Measurements from ENCODE around the gene RBM4B. TPM values are rescaled to one million over a fixed set of nuclear protein-coding genes. Genes with fewer than 3 reads are reported as not detected.

Gene RBM4B
- total RNA-seq, 1 donor = 19.2 TPM

GRCh38 chr11:66717925-66718319, 40.2 kb upstream of the RBM4B start:
- no peak overlapping the region for H2AFZ ChIP-seq (ENCODE audit: low read length)
- H3K4me3 ChIP-seq (ENCODE audit: insufficient read depth, low read length) = no peak overlapping the region
- no peaks in the 10 kb centered on the region for H4K20me1 ChIP-seq (ENCODE audit: insufficient read depth, low read length)
- DNase-seq (ENCODE audit: insufficient read length, low spot score, missing footprints) = peak; percentile 42
- H3K36me3 ChIP-seq (ENCODE audit: insufficient read depth, low read length) = no peaks in the 10 kb centered on the region
- TF ChIP-seq CTCF (IDR thresholded peaks at IDR 0.05; ENCODE audit: extremely low read depth, low read depth, low read length) = no peak
- peaks cover 10% of the 10 kb centered on the region for H3K27me3 ChIP-seq (ENCODE audit: insufficient read depth, low read length)
- H3K9me3 ChIP-seq (ENCODE audit: low read depth, low read length) = no peaks in the 10 kb centered on the region
- no peaks in the 10 kb centered on the region for H3K79me2 ChIP-seq (ENCODE audit: insufficient read depth, low read length)
- H3K4me2 ChIP-seq (ENCODE audit: insufficient read depth, low read length) = no peak overlapping the region
- no peak overlapping the region for H3K27ac ChIP-seq (ENCODE audit: low read depth, low read length)
- peaks cover 7% of the 10 kb centered on the region for H3K4me1 ChIP-seq (ENCODE audit: insufficient read depth, low read length)

- H3K79me2 ChIP-seq (ENCODE audit: insufficient read depth, low read length) = no peaks in the 10 kb centered on the region
- no peak for TF ChIP-seq CTCF (IDR thresholded peaks at IDR 0.05; ENCODE audit: extremely low read depth, low read depth, low read length)
- H3K4me1 ChIP-seq (ENCODE audit: insufficient read depth, low read length) = peaks cover 7% of the 10 kb centered on the region
- no peak overlapping the region for H3K27ac ChIP-seq (ENCODE audit: low read depth, low read length)
- no peaks in the 10 kb centered on the region for H4K20me1 ChIP-seq (ENCODE audit: insufficient read depth, low read length)
- no peaks in the 10 kb centered on the region for H3K36me3 ChIP-seq (ENCODE audit: insufficient read depth, low read length)
- no peak overlapping the region for H3K4me2 ChIP-seq (ENCODE audit: insufficient read depth, low read length)
- DNase-seq (ENCODE audit: insufficient read length, low spot score, missing footprints) = no peak
- H3K9me3 ChIP-seq (ENCODE audit: low read depth, low read length) = no peaks in the 10 kb centered on the region
- H3K27me3 ChIP-seq (ENCODE audit: insufficient read depth, low read length) = peaks cover 11% of the 10 kb centered on the region
- no peak overlapping the region for H2AFZ ChIP-seq (ENCODE audit: low read length)
- no peak overlapping the region for H3K4me3 ChIP-seq (ENCODE audit: insufficient read depth, low read length)
Observed at GRCh38 chr11:66716996-66717395, 39.3 kb upstream of the RBM4B start.

GRCh38 chr11:66715346-66716085, 37.8 kb upstream of the RBM4B start:
- Histone ChIP-seq H3K9me3 (ENCODE audit: low read depth, low read length) (no peaks in the 10 kb centered on the region), H3K79me2 (ENCODE audit: insufficient read depth, low read length) (no peaks in the 10 kb centered on the region), H3K36me3 (ENCODE audit: insufficient read depth, low read length) (no peaks in the 10 kb centered on the region), H3K4me2 (ENCODE audit: insufficient read depth, low read length) (no peak overlapping the region), H3K4me3 (ENCODE audit: insufficient read depth, low read length) (no peak overlapping the region), H4K20me1 (ENCODE audit: insufficient read depth, low read length) (no peaks in the 10 kb centered on the region), H3K4me1 (ENCODE audit: insufficient read depth, low read length) (peaks cover 7% of the 10 kb centered on the region), H3K27me3 (ENCODE audit: insufficient read depth, low read length) (peaks cover 15% of the 10 kb centered on the region), H2AFZ (ENCODE audit: low read length) (no peak overlapping the region), H3K27ac (ENCODE audit: low read depth, low read length) (no peak overlapping the region)
- DNase-seq (ENCODE audit: insufficient read length, low spot score, missing footprints) = peak; percentile 51
- TF ChIP-seq CTCF (IDR thresholded peaks at IDR 0.05; ENCODE audit: extremely low read depth, low read depth, low read length) = no peak

- H3K4me2 ChIP-seq (ENCODE audit: insufficient read depth, low read length) = no peak overlapping the region
- H3K4me3 ChIP-seq (ENCODE audit: insufficient read depth, low read length) = no peak overlapping the region
- H3K27ac ChIP-seq (ENCODE audit: low read depth, low read length) = no peak overlapping the region
- H3K9me3 ChIP-seq (ENCODE audit: low read depth, low read length) = no peaks in the 10 kb centered on the region
- H3K79me2 ChIP-seq (ENCODE audit: insufficient read depth, low read length) = no peaks in the 10 kb centered on the region
- no peaks in the 10 kb centered on the region for H4K20me1 ChIP-seq (ENCODE audit: insufficient read depth, low read length)
- TF ChIP-seq CTCF (IDR thresholded peaks at IDR 0.05; ENCODE audit: extremely low read depth, low read depth, low read length) = no peak
- H3K36me3 ChIP-seq (ENCODE audit: insufficient read depth, low read length) = no peaks in the 10 kb centered on the region
- DNase-seq (ENCODE audit: insufficient read length, low spot score, missing footprints) = peak; percentile 17
- no peaks in the 10 kb centered on the region for H3K4me1 ChIP-seq (ENCODE audit: insufficient read depth, low read length)
- H3K27me3 ChIP-seq (ENCODE audit: insufficient read depth, low read length) = peaks cover 15% of the 10 kb centered on the region
- no peak overlapping the region for H2AFZ ChIP-seq (ENCODE audit: low read length)
Observed at GRCh38 chr11:66713746-66714480, 36.2 kb upstream of the RBM4B start.

All from osteoblast (primary cell).